Raji (cell line): ENCODE results near the gene YBX1.

ENCODE experiments used
- POLR2A ChIP-seq: IDR thresholded peaks from 2 replicates; pipeline ENCODE4 v1.6.1; 2011; ENCODE audit warnings: low read depth, low read length, control low read depth; ENCODE audit not compliant: insufficient read depth

The YBX1 gene

DNA sequence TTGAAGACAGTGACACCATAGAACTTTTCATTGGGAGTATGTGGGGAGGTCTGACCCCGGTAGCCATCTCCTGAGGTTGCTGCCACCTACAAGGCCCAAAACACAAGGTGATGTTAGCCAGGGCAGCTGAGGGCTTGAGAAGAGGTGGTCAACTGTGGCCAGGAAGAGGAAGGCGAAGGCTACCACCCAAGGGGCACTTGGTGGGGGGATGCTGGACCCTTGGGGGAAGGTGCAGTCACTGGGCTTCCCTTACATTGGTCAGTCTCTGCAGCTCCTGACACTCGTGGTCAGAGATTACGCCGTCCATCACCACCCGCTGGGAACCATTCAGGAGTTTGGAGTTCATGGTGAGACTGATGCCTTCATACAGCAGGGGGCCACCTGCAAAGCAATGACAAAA is 70.1 kb downstream of the YBX1 start:
- TF ChIP-seq POLR2A: no peak

DNA sequence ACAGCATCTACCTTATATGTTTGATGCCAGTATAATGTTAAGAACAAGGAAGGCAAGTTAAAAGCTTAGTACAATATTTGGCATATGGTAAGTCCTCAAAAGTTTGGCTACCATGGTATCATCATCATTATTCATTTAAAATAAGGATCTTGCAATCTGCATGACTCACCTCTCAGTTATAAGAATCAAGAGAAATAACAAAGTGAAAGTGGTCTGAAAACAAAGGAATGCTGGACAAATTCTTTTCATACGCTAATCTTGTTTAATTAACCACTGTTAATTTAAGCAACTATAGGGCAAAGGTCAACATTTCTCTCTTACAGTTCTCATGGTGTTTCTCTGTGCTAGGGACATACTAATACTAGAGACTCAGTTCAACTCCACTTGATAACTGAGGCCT is 70.9 kb downstream of the YBX1 start:
- TF ChIP-seq POLR2A: no peak
